ENCODE measurements around the gene GNA12.

Gene GNA12

DNA sequence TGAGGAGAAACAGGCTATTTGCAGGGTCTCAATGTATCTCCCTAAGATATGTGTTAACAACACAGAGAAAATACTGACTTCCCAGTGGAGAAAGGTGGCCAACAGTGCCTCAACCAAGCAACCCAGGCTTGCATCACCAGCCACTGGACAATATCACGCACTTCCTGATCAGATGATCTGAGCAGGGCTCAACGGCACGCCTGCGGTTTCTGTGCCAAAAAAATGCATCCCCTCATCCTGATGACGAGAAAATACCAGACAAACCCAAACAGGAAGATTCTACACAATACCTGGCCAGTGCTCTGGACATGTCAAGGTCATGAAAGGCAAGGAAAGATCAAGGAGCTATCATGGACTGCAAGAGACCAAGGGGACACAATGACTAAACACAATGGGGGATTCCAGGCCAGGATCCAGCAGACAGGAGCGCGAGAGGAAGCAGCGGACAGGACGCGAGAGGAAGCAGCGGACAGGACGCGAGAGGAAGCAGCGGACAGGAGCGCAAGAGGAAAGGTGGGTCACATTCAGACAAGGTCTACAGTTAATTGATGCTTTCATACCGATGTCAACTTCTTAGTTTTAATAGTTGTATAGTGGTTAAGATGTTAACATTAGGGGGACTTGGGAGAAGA lies 51.1 kb downstream of the GNA12 start:
- H3K4me3 ChIP-seq (replicated peaks; ENCODE audit: insufficient read depth, low read length), result peak overlapping the region; percentile 43
- peak; percentile 85 to 96 for DNase-seq (ENCODE audit: low read depth in 1 of 2, low spot score in 1 of 2)
- H3K27me3 ChIP-seq (ENCODE audit: insufficient read depth, poor library complexity, severe bottlenecking), result no peaks in the 10 kb centered on the region
- TF ChIP-seq SPI1 (IDR thresholded peaks at IDR 0.05; ENCODE audit: borderline replicate concordance, low read depth), result peak; percentile 38; the same call in 1 of the 2 replicates
- peak; percentile 90 for TF ChIP-seq POLR2AphosphoS5 (IDR thresholded peaks at IDR 0.05; ENCODE audit: low read depth)
- TF ChIP-seq, protein P1, sequence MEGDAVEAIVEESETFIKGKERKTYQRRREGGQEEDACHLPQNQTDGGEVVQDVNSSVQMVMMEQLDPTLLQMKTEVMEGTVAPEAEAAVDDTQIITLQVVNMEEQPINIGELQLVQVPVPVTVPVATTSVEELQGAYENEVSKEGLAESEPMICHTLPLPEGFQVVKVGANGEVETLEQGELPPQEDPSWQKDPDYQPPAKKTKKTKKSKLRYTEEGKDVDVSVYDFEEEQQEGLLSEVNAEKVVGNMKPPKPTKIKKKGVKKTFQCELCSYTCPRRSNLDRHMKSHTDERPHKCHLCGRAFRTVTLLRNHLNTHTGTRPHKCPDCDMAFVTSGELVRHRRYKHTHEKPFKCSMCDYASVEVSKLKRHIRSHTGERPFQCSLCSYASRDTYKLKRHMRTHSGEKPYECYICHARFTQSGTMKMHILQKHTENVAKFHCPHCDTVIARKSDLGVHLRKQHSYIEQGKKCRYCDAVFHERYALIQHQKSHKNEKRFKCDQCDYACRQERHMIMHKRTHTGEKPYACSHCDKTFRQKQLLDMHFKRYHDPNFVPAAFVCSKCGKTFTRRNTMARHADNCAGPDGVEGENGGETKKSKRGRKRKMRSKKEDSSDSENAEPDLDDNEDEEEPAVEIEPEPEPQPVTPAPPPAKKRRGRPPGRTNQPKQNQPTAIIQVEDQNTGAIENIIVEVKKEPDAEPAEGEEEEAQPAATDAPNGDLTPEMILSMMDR (IDR thresholded peaks at IDR 0.05; ENCODE audit: insufficient read depth, low read length), result no peak
- TF ChIP-seq, protein P2, sequence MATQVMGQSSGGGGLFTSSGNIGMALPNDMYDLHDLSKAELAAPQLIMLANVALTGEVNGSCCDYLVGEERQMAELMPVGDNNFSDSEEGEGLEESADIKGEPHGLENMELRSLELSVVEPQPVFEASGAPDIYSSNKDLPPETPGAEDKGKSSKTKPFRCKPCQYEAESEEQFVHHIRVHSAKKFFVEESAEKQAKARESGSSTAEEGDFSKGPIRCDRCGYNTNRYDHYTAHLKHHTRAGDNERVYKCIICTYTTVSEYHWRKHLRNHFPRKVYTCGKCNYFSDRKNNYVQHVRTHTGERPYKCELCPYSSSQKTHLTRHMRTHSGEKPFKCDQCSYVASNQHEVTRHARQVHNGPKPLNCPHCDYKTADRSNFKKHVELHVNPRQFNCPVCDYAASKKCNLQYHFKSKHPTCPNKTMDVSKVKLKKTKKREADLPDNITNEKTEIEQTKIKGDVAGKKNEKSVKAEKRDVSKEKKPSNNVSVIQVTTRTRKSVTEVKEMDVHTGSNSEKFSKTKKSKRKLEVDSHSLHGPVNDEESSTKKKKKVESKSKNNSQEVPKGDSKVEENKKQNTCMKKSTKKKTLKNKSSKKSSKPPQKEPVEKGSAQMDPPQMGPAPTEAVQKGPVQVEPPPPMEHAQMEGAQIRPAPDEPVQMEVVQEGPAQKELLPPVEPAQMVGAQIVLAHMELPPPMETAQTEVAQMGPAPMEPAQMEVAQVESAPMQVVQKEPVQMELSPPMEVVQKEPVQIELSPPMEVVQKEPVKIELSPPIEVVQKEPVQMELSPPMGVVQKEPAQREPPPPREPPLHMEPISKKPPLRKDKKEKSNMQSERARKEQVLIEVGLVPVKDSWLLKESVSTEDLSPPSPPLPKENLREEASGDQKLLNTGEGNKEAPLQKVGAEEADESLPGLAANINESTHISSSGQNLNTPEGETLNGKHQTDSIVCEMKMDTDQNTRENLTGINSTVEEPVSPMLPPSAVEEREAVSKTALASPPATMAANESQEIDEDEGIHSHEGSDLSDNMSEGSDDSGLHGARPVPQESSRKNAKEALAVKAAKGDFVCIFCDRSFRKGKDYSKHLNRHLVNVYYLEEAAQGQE (IDR thresholded peaks at IDR 0.05; ENCODE audit: insufficient replicate concordance, low read depth), result no peak
- peak; percentile 38; the same call in 1 of the 2 replicates for TF ChIP-seq GABPA (IDR thresholded peaks at IDR 0.05; ENCODE audit: low read depth)
- H3K27ac ChIP-seq (replicated peaks), result peak overlapping the region; percentile 94

DNA sequence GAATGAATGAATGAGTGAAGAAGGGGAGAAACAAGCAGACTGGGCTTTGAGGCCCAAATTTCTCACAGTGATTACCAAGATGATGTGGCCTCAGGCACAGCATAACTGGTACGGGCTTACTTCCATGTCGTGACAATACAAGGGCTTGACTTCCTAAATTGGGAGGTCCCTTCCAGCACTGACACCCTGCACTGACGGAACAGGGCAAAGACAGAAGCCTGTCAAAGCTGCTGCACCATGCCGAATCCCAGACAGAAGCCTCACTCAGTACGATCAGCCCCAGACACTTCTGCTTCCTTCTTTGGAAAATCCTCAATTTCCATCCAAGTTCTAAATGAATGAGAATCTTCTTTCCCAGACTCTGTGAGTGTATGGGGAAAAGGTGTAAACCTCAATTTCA lies 51.9 kb downstream of the GNA12 start:
- DNase-seq (ENCODE audit: low read depth in 1 of 2, low spot score in 1 of 2), result peak; percentile 38 to 69
- Histone ChIP-seq H3K27me3 (ENCODE audit: insufficient read depth, poor library complexity, severe bottlenecking) (no peaks in the 10 kb centered on the region), H3K27ac (replicated peaks) (peak overlapping the region; percentile 94), H3K4me3 (replicated peaks; ENCODE audit: insufficient read depth, low read length) (peak overlapping the region; percentile 3; the same call in 1 of the 2 replicates)
- TF ChIP-seq SPI1 (IDR thresholded peaks at IDR 0.05; ENCODE audit: borderline replicate concordance, low read depth) (peak; percentile 57; the same call in 1 of the 2 replicates), GABPA (IDR thresholded peaks at IDR 0.05; ENCODE audit: low read depth) (no peak)

DNA sequence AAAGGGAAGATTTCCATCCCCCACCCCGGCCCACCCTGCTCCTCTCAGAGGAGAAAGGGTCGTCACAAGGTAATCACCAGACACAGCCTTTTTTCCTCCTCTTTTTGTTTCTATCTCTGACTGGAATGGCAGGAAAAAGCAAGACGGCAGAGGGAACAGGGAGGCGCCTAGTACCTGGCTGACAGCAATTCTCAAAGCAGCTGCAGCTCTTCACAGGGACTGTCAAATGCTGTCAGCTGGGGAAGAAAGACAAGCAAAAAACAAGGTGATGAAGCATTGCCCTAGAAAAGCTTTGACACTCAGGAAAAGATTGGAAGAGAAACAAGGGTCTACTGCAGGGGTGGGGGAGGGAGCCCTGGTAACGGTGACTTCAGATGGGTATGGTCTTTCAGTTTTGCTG lies 52.7 kb downstream of the GNA12 start:
- H3K27ac ChIP-seq (replicated peaks), result peak overlapping the region; percentile 94
- no peak overlapping the region for H3K4me3 ChIP-seq (replicated peaks; ENCODE audit: insufficient read depth, low read length)
- no peaks in the 10 kb centered on the region for H3K27me3 ChIP-seq (ENCODE audit: insufficient read depth, poor library complexity, severe bottlenecking)
- TF ChIP-seq, protein P2 (IDR thresholded peaks at IDR 0.05; ENCODE audit: insufficient replicate concordance, low read depth), result no peak
- TF ChIP-seq GABPA (IDR thresholded peaks at IDR 0.05; ENCODE audit: low read depth) (no peak), POLR2AphosphoS5 (IDR thresholded peaks at IDR 0.05; ENCODE audit: low read depth) (no peak), SPI1 (IDR thresholded peaks at IDR 0.05; ENCODE audit: borderline replicate concordance, low read depth) (no peak)
- TF ChIP-seq, protein P1 (IDR thresholded peaks at IDR 0.05; ENCODE audit: insufficient read depth, low read length), result no peak
- no peak for DNase-seq (ENCODE audit: low read depth in 1 of 2, low spot score in 1 of 2)

DNA sequence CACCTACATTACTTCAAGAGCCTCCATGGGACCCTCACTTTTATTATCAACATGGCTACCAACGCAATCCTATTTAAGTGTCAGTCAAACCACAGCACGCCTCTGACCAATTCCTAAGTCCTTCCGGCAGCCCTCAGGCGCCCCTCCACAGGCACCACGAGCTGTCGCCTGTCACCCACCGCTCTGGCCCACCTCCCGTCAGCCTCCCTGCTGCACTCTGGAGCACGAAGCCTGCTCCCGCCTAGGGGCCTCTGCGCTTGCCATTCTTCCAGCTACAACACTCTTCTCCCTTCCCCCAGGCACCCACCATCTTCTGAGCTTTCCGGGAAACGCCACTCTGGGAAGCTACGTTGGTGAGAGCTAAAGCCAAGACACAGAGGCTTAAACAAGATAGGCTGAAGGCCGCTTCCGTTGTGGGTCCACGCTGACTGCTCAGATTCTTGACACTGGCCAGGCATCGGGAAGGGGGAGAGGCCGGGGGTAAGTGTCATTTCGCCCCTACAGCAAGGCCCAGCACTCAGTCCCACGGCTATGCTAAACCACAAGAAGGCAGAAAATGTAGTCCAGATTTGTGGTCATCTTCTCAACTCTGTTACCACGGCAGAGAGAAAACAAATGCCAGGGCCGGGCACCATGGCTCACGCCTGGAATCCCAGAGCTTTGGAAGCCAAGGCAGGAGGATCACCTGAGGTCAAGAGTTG lies 56.7 kb downstream of the GNA12 start:
- TF ChIP-seq, protein P1 (IDR thresholded peaks at IDR 0.05; ENCODE audit: insufficient read depth, low read length), result no peak
- TF ChIP-seq POLR2AphosphoS5 (IDR thresholded peaks at IDR 0.05; ENCODE audit: low read depth) (no peak), GABPA (IDR thresholded peaks at IDR 0.05; ENCODE audit: low read depth) (no peak), SPI1 (IDR thresholded peaks at IDR 0.05; ENCODE audit: borderline replicate concordance, low read depth) (no peak)
- TF ChIP-seq, protein P2 (IDR thresholded peaks at IDR 0.05; ENCODE audit: insufficient replicate concordance, low read depth), result no peak
- Histone ChIP-seq H3K27ac (replicated peaks) (no peak overlapping the region), H3K4me3 (replicated peaks; ENCODE audit: insufficient read depth, low read length) (no peak overlapping the region), H3K27me3 (ENCODE audit: insufficient read depth, poor library complexity, severe bottlenecking) (no peaks in the 10 kb centered on the region)
- DNase-seq (ENCODE audit: low read depth in 1 of 2, low spot score in 1 of 2), result no peak

Data from HL-60 (cell line).